ENCODE results near the gene ADORA2A.

ADORA2A gene

GRCh38 chr22:24416611-24417010 lies 10.8 kb upstream of the ADORA2A start:
- no peak overlapping the region for H3K4me3 ChIP-seq
- no peak overlapping the region for H3K27ac ChIP-seq

GRCh38 chr22:24417200-24417599 lies 10.2 kb upstream of the ADORA2A start:
- Histone ChIP-seq H3K27ac (no peak overlapping the region), H3K4me3 (no peak overlapping the region)

DNA sequence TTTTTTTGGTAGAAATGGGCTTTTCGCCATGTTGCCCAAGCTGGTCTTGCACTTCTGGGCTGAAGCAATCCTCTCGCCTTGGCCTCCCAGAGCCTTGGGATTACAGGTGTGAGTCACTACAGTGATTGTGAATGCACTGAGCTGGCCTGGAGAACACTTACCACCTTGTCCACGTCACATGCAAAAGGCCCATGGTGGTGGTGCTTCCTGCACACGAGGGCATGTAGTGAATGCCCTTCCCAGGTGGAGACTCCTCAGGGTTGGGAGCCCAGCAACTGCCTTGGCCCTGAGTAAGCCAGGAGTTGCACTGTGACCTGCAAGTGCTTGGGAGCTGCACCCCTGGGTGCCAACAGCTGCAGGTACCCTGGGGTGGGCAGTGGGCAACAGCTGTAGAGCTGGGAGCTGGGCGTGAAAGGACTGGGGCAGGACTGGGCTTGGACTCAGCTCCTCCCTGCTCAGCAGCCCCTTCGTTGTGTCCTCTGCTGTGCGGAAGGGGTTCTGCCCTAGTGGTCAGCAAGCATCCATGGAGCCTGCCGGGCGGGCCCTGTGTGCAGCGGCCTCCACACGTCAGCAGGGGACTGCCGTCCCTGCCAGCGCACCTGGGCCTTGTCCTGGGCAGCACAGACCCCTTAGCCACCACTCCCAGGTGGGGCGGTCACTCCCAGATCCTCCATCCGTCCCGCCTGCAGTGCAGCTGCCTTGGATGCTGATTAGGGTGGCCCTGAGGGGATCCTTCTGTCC lies 9.3 kb upstream of the ADORA2A start:
- Histone ChIP-seq H3K27ac (no peak overlapping the region), H3K4me3 (no peak overlapping the region)

- Histone ChIP-seq H3K4me3 (no peak overlapping the region), H3K27ac (no peak overlapping the region)
Measured at GRCh38 chr22:24418786-24419474, 8.5 kb upstream of the ADORA2A start.

GRCh38 chr22:24419475-24419850 lies 7.9 kb upstream of the ADORA2A start:
- no peak overlapping the region for H3K4me3 ChIP-seq
- no peak overlapping the region for H3K27ac ChIP-seq

GRCh38 chr22:24420072-24420976 lies 7.1 kb upstream of the ADORA2A start:
- Histone ChIP-seq H3K4me3 (no peak overlapping the region), H3K27ac (peak overlapping the region in 3 of 21 experiments; percentile 9 to 48 (median 13))

DNA sequence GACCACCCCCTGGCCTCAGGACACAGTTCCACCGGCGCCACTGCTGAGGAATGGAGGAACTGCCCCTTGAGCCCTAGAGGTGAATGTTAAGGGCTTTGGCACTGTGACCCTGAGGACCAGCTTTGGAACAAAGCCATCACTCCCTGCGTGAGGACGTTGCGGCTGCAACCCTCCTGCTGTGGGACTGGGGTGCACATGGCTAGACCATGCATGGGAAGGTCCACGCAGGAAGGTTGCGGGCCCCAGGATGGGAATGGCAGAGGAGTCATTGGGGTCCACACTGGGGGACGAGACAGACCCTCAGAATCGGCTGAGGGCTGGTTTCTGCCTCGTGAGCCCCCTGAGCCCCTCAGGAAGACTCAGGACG lies 6.4 kb upstream of the ADORA2A start:
- Histone ChIP-seq H3K4me3 (no peak overlapping the region), H3K27ac (no peak overlapping the region)

GRCh38 chr22:24421428-24421931 lies 5.9 kb upstream of the ADORA2A start:
- H3K27ac ChIP-seq = no peak overlapping the region
- no peak overlapping the region for H3K4me3 ChIP-seq

GRCh38 chr22:24422102-24422665 lies 5.2 kb upstream of the ADORA2A start:
- H3K4me3 ChIP-seq = no peak overlapping the region
- H3K27ac ChIP-seq = no peak overlapping the region

DNA sequence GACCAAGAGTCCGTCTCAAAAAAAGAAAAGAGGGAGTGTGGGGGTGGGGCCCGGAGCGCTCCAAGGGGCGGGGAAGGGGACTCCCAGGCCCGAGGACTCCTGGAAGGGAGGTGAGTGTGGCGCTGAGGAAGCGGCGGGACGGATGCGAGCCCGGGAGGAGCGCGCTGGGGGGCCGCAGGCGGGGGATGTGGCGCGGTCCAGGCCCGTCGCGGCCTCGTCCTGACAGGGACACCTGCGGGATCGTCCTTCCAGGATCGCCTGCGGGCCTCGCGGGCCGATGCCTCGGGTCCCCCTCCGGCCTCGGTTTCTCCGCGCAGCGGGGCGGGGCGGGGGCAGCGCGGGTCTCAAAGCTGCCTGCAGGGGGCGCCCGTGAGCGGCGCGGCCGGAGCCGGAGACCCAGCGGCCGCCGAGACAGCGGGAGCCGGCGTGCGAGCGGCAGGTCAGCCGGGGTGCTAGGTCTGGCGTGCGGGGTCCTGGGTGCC lies 3.8 kb upstream of the ADORA2A start:
- Histone ChIP-seq H3K4me3 (peak overlapping the region; percentile 28 to 55 (median 43)), H3K27ac (peak overlapping the region in 11 of 21 experiments; percentile 13 to 76 (median 63))

DNA sequence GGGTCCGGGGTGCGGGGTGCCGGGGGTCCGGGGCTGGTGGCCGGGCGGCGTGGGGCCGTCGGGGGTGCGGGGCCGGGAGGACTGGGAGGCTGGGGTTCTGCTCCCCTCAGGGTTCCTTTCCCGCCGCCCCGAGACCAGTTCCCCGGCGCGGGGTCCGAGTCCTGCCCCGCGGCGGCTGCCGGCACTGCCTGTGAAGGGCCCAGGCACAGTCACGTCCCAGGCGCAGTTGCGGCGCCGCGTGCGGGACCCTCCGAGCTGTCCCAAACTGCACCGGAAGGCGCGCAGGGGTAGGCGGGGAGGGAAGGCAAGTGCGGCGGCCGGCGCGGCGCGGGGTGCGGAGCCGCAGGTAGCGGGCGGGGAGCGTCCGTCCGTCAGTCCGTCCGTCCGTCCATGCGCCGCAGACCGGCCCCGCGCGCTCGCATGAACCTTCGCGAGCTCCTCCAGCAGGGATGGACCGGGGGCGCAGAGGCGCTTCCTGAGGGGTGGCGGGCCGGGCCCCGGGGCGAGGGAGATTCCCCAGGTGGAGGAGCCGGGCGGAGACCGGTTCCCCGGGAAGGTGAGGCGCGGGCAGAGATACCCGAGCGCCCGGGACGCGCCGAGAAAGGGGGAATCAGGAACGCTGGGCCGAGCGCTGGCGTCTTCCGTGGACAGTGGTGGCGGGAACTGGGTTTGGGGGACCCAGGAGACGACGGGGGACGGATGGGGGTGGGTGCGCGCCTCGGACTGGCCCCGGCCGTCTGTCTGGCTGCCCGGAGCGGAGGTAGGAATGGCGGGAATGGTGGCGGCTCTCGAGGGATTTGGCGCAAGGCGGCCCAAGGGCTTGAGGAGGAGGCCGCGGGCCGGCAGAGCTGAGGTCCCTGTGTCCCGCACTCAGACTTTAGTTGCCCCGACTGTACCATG lies 3.1 kb upstream of the ADORA2A start:
- peak overlapping the region; percentile 28 to 55 (median 43) for H3K4me3 ChIP-seq
- peak overlapping the region in 14 of 21 experiments; percentile 13 to 76 (median 54) for H3K27ac ChIP-seq

DNA sequence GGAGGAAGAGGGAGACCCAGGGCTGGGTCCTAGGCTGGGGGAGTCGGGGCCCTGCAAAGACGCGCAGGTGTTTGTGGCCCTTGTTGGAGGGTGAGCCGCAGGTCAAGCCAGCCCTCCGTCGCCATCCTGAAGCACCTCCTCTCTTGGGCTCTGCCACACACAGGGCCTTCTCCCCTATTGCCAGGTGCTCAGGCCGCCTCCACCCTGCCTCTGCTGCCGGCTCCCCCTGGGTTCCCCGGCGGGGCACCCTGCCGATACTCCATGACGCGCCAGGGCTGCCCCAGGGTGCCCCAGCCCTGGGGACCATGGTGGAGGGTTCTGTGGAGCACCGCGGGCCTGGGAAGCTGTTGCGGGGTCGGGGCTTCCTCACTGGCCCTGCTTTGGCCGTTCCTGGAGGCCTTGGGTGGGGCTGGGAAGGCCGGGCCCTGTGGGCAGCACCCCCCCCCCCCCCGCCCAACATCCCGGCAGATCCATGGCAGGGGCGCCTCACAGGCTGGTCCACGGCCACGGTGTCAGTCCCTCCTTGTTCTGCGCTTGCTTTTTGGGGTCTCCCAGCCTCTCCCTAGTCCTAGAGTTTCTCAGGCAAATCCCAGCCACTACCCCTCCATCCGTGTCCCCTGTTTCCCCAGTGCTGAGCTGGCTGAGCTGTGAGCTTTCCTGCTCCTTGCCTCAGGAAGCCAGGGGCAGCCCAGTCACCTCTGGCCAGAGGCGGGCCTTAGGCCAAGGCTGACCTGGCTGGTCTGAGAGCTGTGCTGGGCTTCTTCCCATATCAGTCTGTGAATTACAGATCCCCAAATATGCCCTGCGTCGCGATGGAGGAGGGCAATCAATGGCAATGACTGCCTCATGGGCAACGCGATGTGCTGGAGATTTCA lies 2.3 kb upstream of the ADORA2A start:
- H3K27ac ChIP-seq = peak overlapping the region in 4 of 21 experiments; percentile 13 to 95 (median 76)
- peak overlapping the region in 3 of 7 experiments; percentile 32 to 55 (median 53) for H3K4me3 ChIP-seq

DNA sequence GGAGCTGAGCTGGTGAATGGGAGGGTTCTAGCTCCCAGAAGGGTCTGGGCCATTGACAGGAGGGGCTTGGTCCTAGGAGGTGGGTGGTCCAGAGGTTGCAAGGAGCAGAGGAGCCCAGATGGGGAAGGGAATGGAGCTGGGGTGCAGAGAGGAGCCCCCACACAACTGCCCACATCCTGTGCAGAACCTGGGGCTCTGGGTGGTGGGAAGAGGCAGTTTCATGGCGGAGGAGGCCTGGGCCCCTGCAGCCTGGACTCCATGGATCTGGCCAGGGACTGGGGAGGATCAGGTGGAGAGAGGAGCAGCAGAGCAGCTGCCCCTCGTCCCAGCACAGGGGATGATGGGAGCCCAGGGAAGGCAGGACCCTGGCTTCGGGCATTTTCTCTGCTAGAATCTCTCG lies 963 bp upstream of the ADORA2A start:
- Histone ChIP-seq H3K27ac (peak overlapping the region in 12 of 21 experiments; percentile 50 to 97 (median 87)), H3K4me3 (no peak overlapping the region)

DNA sequence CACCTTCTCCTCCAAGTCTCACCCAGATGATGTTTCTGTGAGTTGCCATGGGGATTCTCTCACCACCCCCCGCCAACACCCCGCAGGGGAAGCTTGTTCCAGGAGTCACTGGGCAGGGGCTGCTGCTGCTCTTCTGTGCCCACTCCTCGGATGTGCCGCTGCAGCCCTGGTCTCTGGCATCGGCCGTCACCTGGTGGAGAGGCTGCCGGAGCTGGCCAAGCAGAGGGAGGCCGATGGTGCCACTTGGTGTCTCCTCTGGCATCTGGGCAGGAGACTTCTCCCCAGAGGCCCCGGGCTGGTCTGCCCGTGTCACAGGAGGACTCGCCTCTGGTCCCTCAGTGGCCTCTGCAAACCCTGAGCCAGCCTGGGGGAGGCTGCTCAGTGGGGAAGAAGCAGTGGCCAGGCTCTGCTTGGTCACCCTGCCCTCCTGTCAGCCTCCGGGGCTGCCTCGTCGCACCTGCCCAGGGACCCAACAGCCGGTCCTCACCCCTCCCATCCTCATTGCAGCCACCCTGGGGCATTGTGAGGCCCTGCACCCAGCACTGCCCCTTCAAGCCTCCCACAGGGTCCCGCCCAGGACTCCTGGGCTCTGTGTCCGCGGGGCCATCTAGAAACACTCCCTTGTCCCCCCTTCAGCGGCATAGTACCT lies 424 bp upstream of the ADORA2A start:
- H3K4me3 ChIP-seq = peak overlapping the region in 4 of 7 experiments; percentile 26 to 29 (median 27)
- H3K27ac ChIP-seq = peak overlapping the region in 17 of 21 experiments; percentile 40 to 97 (median 80)

- Histone ChIP-seq H3K4me3 (peak overlapping the region in 6 of 7 experiments; percentile 13 to 29 (median 26)), H3K27ac (peak overlapping the region in 15 of 21 experiments; percentile 1 to 97 (median 83))
Measured at GRCh38 chr22:24428751-24429410, 1.5 kb downstream of the ADORA2A start.
